ENCODE measurements around the gene CACNA1I. TPM values are rescaled to one million over a fixed set of nuclear protein-coding genes. Genes with fewer than 3 reads are reported as not detected.

Gene CACNA1I
- total RNA-seq, 3 donors from 2014 or later (not counting 1 experiment from before 2014, with no cell fraction given), result 0.05 to 0.83 (median 0.72) TPM

GRCh38 chr22:39707351-39707750 lies 136.8 kb downstream of the CACNA1I start:
- Histone ChIP-seq H3K4me3 (ENCODE audit: low read length) (no peak overlapping the region), H3K9me3 (ENCODE audit: control insufficient read depth, insufficient read depth, low read length) (no peaks in the 10 kb centered on the region), H3K27me3 (ENCODE audit: control insufficient read depth, insufficient read depth, low read length) (no peaks in the 10 kb centered on the region), H3K36me3 (ENCODE audit: control insufficient read depth, insufficient read depth, low read length) (no peaks in the 10 kb centered on the region), H3K4me1 (ENCODE audit: control insufficient read depth, insufficient read depth, low read length) (no peaks in the 10 kb centered on the region), H3K27ac (ENCODE audit: low read length) (no peak overlapping the region)
- no peaks in the 10 kb centered on the region for H3K4me1 Mint-ChIP-seq
- H3K4me3 Mint-ChIP-seq, result no peak overlapping the region
- H3K27ac Mint-ChIP-seq, result no peak overlapping the region
- intact Hi-C loops (cut with micrococcal nuclease), result no loop called here
- DNase-seq (no peak), ATAC-seq (no peak)
- WGBS (ENCODE audit: insufficient coverage), result 89% methylated on average over 5 of the region's 5 CpGs
- TF ChIP-seq CTCF (IDR thresholded peaks at IDR 0.05), result no peak
- no peaks in the 10 kb centered on the region for H3K36me3 Mint-ChIP-seq
- peaks cover 10 to 14% of the 10 kb centered on the region in 2 donors for H3K27me3 Mint-ChIP-seq (ENCODE audit: low read depth in 2 of 2)
- no peaks in the 10 kb centered on the region for H3K9me3 Mint-ChIP-seq

GRCh38 chr22:39707816-39708215 lies 137.3 kb downstream of the CACNA1I start:
- H3K27ac ChIP-seq (ENCODE audit: low read length), result no peak overlapping the region
- DNase-seq, result no peak

GRCh38 chr22:39710380-39711150 lies 140.0 kb downstream of the CACNA1I start:
- Histone ChIP-seq H3K4me3 (ENCODE audit: low read length) (no peak overlapping the region), H3K27ac (ENCODE audit: low read length) (no peak overlapping the region), H3K9me3 (ENCODE audit: control insufficient read depth, insufficient read depth, low read length) (no peaks in the 10 kb centered on the region), H3K27me3 (ENCODE audit: control insufficient read depth, insufficient read depth, low read length) (no peaks in the 10 kb centered on the region), H3K4me1 (ENCODE audit: control insufficient read depth, insufficient read depth, low read length) (no peaks in the 10 kb centered on the region), H3K36me3 (ENCODE audit: control insufficient read depth, insufficient read depth, low read length) (no peaks in the 10 kb centered on the region)
- H3K27ac Mint-ChIP-seq, result no peak overlapping the region
- intact Hi-C loops (cut with micrococcal nuclease), result no loop called here
- peaks cover 10 to 14% of the 10 kb centered on the region in 2 donors for H3K27me3 Mint-ChIP-seq (ENCODE audit: low read depth in 2 of 2)
- ATAC-seq, result no peak
- WGBS (ENCODE audit: insufficient coverage), result 89% methylated on average over 15 of the region's 15 CpGs
- DNase-seq, result no peak
- H3K4me3 Mint-ChIP-seq, result no peak overlapping the region
- no peaks in the 10 kb centered on the region for H3K4me1 Mint-ChIP-seq
- H3K36me3 Mint-ChIP-seq, result no peaks in the 10 kb centered on the region
- no peaks in the 10 kb centered on the region for H3K9me3 Mint-ChIP-seq
- no peak for TF ChIP-seq CTCF (IDR thresholded peaks at IDR 0.05)

More at GRCh38 chr22:39707816-39708215, 137.3 kb downstream of the CACNA1I start:
- intact Hi-C loops (cut with micrococcal nuclease), result no loop called here
- Mint-ChIP-seq H3K9me3 (no peaks in the 10 kb centered on the region), H3K36me3 (no peaks in the 10 kb centered on the region), H3K27me3 (ENCODE audit: low read depth in 2 of 2) (peaks cover 10 to 14% of the 10 kb centered on the region in 2 donors), H3K4me3 (no peak overlapping the region), H3K4me1 (no peaks in the 10 kb centered on the region), H3K27ac (no peak overlapping the region)
- H3K4me3 ChIP-seq (ENCODE audit: low read length), result no peak overlapping the region
- TF ChIP-seq CTCF (IDR thresholded peaks at IDR 0.05), result no peak
- H3K36me3 ChIP-seq (ENCODE audit: control insufficient read depth, insufficient read depth, low read length), result no peaks in the 10 kb centered on the region
- H3K27me3 ChIP-seq (ENCODE audit: control insufficient read depth, insufficient read depth, low read length), result no peaks in the 10 kb centered on the region
- no peaks in the 10 kb centered on the region for H3K9me3 ChIP-seq (ENCODE audit: control insufficient read depth, insufficient read depth, low read length)
- WGBS (ENCODE audit: insufficient coverage), result 97% methylated on average over 3 of the region's 5 CpGs
- no peaks in the 10 kb centered on the region for H3K4me1 ChIP-seq (ENCODE audit: control insufficient read depth, insufficient read depth, low read length)
- no peak for ATAC-seq

- Mint-ChIP-seq H3K27ac (no peak overlapping the region), H3K9me3 (no peaks in the 10 kb centered on the region), H3K4me3 (no peak overlapping the region), H3K27me3 (ENCODE audit: low read depth in 2 of 2) (peaks cover 10 to 14% of the 10 kb centered on the region in 2 donors), H3K36me3 (no peaks in the 10 kb centered on the region), H3K4me1 (no peaks in the 10 kb centered on the region)
- 95% methylated on average over 1 of the region's 1 CpG for WGBS (ENCODE audit: insufficient coverage)
- no peak for ATAC-seq
- H3K4me3 ChIP-seq (ENCODE audit: low read length), result no peak overlapping the region
- intact Hi-C loops (cut with micrococcal nuclease), result no loop called here
- no peak for TF ChIP-seq CTCF (IDR thresholded peaks at IDR 0.05)
- H3K9me3 ChIP-seq (ENCODE audit: control insufficient read depth, insufficient read depth, low read length), result no peaks in the 10 kb centered on the region
- H3K27ac ChIP-seq (ENCODE audit: low read length), result no peak overlapping the region
- H3K36me3 ChIP-seq (ENCODE audit: control insufficient read depth, insufficient read depth, low read length), result no peaks in the 10 kb centered on the region
- H3K4me1 ChIP-seq (ENCODE audit: control insufficient read depth, insufficient read depth, low read length), result no peaks in the 10 kb centered on the region
- DNase-seq, result no peak
- no peaks in the 10 kb centered on the region for H3K27me3 ChIP-seq (ENCODE audit: control insufficient read depth, insufficient read depth, low read length)
Measured at GRCh38 chr22:39712081-39712480, 141.5 kb downstream of the CACNA1I start.

Measured in natural killer cell (primary cell).